ENCODE data around the gene DTX3L.

Gene DTX3L

GRCh38 chr3:122608916-122609315, 44.8 kb downstream of the DTX3L start:
- no peak for DNase-seq

GRCh38 chr3:122609798-122610559, 45.8 kb downstream of the DTX3L start:
- DNase-seq: no peak

- no peak for DNase-seq
Measured at GRCh38 chr3:122612696-122613095, 48.6 kb downstream of the DTX3L start.

GRCh38 chr3:122615303-122615702, 51.2 kb downstream of the DTX3L start:
- DNase-seq: no peak

- DNase-seq: no peak
Measured at GRCh38 chr3:122618614-122619013, 54.5 kb downstream of the DTX3L start.

GRCh38 chr3:122619040-122619439, 54.9 kb downstream of the DTX3L start:
- no peak for DNase-seq

GRCh38 chr3:122620399-122620798, 56.3 kb downstream of the DTX3L start:
- DNase-seq: no peak

GRCh38 chr3:122621112-122621511, 57.0 kb downstream of the DTX3L start:
- DNase-seq: no peak

GRCh38 chr3:122623031-122623829, 59.1 kb downstream of the DTX3L start:
- no peak for DNase-seq

Measured in NCI-H2029 treated with DMSO at 0.1 percent for 48 hours (cell line).